GM12878 (cell line): Measurements from ENCODE around the gene RPL9. TPM values are rescaled to one million over a fixed set of nuclear protein-coding genes. Genes with fewer than 3 reads are reported as not detected.

Experiments
- ASH2L ChIP-seq: fragments of 300-600, 200-600 bp; sonication (generic); IDR thresholded peaks from 2 replicates; pipeline ENCODE4 v1.6.1; 2017; ENCODE audit warnings: low read depth, mild to moderate bottlenecking, borderline replicate concordance
- BACH1 ChIP-seq: fragments of 450-650 bp; IDR thresholded peaks from 2 replicates; pipeline ENCODE4 v1.6.1; 2017; ENCODE audit warnings: mild to moderate bottlenecking, borderline replicate concordance
- BHLHE40 ChIP-seq, 2 experiments: fragments of 450-650 bp in 1 of 2; IDR thresholded peaks; 2 replicates each; pipeline ENCODE4 v1.6.1; 2011 to 2017; ENCODE audit warnings: low read depth in 2 of 2, borderline replicate concordance in 1 of 2, improper control_type of control experiment in 1 of 2, low read length in 1 of 2, mild to moderate bottlenecking in 1 of 2
- CREB1 ChIP-seq: IDR thresholded peaks from 2 replicates; pipeline ENCODE4 v1.6.1; 2012; ENCODE audit warnings: low read depth, mild to moderate bottlenecking, inconsistent platforms
- CTCF ChIP-seq, 3 experiments: IDR thresholded peaks in 2 of 3; conservative IDR thresholded peaks in 1 of 3; 2 replicates each; pipeline ENCODE4 v1.5.1; 2011; ENCODE audit warnings: low read depth in 3 of 3, low read length in 3 of 3, mild to moderate bottlenecking in 3 of 3, control low read depth in 2 of 3, moderate library complexity in 2 of 3, inconsistent platforms in 1 of 3, mixed read lengths in 1 of 3; ENCODE audit not compliant: control insufficient read depth in 2 of 3, insufficient read depth in 1 of 3; ENCODE audit errors: extremely low read depth in 1 of 3
- E4F1 ChIP-seq: fragments of 450-650 bp; IDR thresholded peaks from 2 replicates; pipeline ENCODE4 v1.6.1; 2018; ENCODE audit warnings: borderline replicate concordance, mild to moderate bottlenecking; ENCODE audit not compliant: partially characterized antibody
- FOXM1 ChIP-seq: IDR thresholded peaks from 2 replicates; pipeline ENCODE4 v1.6.1; 2012; ENCODE audit warnings: low read depth, mild to moderate bottlenecking, inconsistent platforms, low read length, moderate library complexity
- IKZF1 ChIP-seq: fragments of 450-650 bp; conservative IDR thresholded peaks from 2 replicates; pipeline ENCODE4 v1.6.1; 2017; ENCODE audit warnings: antibody characterized with exemption, mild to moderate bottlenecking
- KDM1A ChIP-seq: fragments of 200-600 bp; sonication (generic); IDR thresholded peaks from 2 replicates; pipeline ENCODE4 v1.6.1; 2016; ENCODE audit warnings: borderline replicate concordance
- LARP7 ChIP-seq: fragments of 450-650 bp; IDR thresholded peaks from 2 replicates; pipeline ENCODE4 v1.6.1; 2017; ENCODE audit warnings: mild to moderate bottlenecking
- MEF2A ChIP-seq: IDR thresholded peaks from 2 replicates; pipeline ENCODE4 v1.6.1; 2011; ENCODE audit warnings: low read depth, mild to moderate bottlenecking, low read length, moderate library complexity; ENCODE audit not compliant: insufficient read depth
- NBN ChIP-seq: fragments of 450-650 bp; IDR thresholded peaks from 2 replicates; pipeline ENCODE4 v1.6.1; 2016
- NR2C1 ChIP-seq: fragments of 450-650 bp; IDR thresholded peaks from 2 replicates; pipeline ENCODE4 v1.6.1; 2017; ENCODE audit warnings: antibody characterized with exemption, mild to moderate bottlenecking, moderate library complexity
- NRF1 ChIP-seq: conservative IDR thresholded peaks from 2 replicates; pipeline ENCODE4 v1.6.1; 2011; ENCODE audit warnings: mild to moderate bottlenecking, low read depth, low read length, improper control_type of control experiment
- POLR2A ChIP-seq: IDR thresholded peaks from 2 replicates; pipeline ENCODE4 v1.6.1; 2011; ENCODE audit warnings: low read depth, mild to moderate bottlenecking, low read length
- POLR2AphosphoS5 ChIP-seq: IDR thresholded peaks from 2 replicates; pipeline ENCODE4 v1.6.1; 2011; ENCODE audit warnings: mild to moderate bottlenecking, low read length, inconsistent platforms
- POU2F2 ChIP-seq: IDR thresholded peaks from 3 replicates; pipeline ENCODE4 v1.6.1; 2011; ENCODE audit warnings: low read depth, mild to moderate bottlenecking, low read length, borderline replicate concordance
- RB1 ChIP-seq: fragments of 450-650 bp; formaldehyde crosslinking; IDR thresholded peaks from 2 replicates; pipeline ENCODE4 v1.6.1; 2017; ENCODE audit warnings: mild to moderate bottlenecking, borderline replicate concordance
- RELB ChIP-seq: fragments of 450-650 bp; IDR thresholded peaks from 2 replicates; pipeline ENCODE4 v1.6.1; 2017; ENCODE audit warnings: low read depth, mild to moderate bottlenecking, moderate library complexity
- SMARCA5 ChIP-seq: fragments of 450-650 bp; IDR thresholded peaks from 2 replicates; pipeline ENCODE4 v1.6.1; 2017; ENCODE audit warnings: mild to moderate bottlenecking
- YBX1 ChIP-seq: fragments of 450-650 bp; IDR thresholded peaks from 2 replicates; pipeline ENCODE4 v1.6.1; 2016; ENCODE audit warnings: antibody characterized with exemption
- ZBTB33 ChIP-seq: fragments of 450-650 bp; IDR thresholded peaks from 2 replicates; pipeline ENCODE4 v1.6.1; 2017; ENCODE audit warnings: mild to moderate bottlenecking
- ZNF622 ChIP-seq: fragments of 450-650 bp; IDR thresholded peaks from 2 replicates; pipeline ENCODE4 v1.6.1; 2017; ENCODE audit warnings: mild to moderate bottlenecking, inconsistent platforms
- polyA plus RNA-seq, 11 experiments: library from polyadenylated mRNA; depleted of rRNA in 4 of 11; unstranded in 6 of 11; stranded (reverse) in 5 of 11; fragments of >200 nt; fragmentation: Nextera tagmentation in 4 of 11; fragmentation: Illumina TruSeq in 1 of 11; extraction: Ambion mirVana in 4 of 11; extraction: Trizol in 1 of 11; gene quantifications; 1 replicate in 1 of 11; 2 replicates in 10 of 11; pipeline versions ENCODE4 v1.2.1 to v1.2.3, GENCODE V29; 2011 to 2016; ENCODE audit warnings: inconsistent platforms in 2 of 11, missing spikeins in 2 of 11, low read depth in 1 of 11
- total RNA-seq, 4 experiments: library from RNA; depleted of rRNA in 3 of 4; stranded (reverse); fragments of >200 nt in 3 of 4; fragmentation: Illumina TruSeq in 1 of 4; extraction: Trizol in 1 of 4; gene quantifications; 2 replicates each; pipeline versions ENCODE4 v1.2.1 to v1.2.3, GENCODE V29; 2013 to 2021

RPL9 gene
- total and polyA plus RNA-seq, 10 of the 15 experiments (the other 5 are each of a cell fraction or from before 2014, with no cell fraction given): 1,006 to 4,767 (median 2,910) TPM

- peak; percentile 87 for TF ChIP-seq RELB
- TF ChIP-seq NRF1: no peak
- TF ChIP-seq POLR2A: peak; percentile 68
- TF ChIP-seq FOXM1: 0 out of 2 replicates have a peak, but pooled peaks have one; percentile 15
- TF ChIP-seq E4F1: peak; percentile 10
- peak; percentile 48; the same call in 1 of the 2 replicates for TF ChIP-seq NBN
- peak; percentile 25; the same call in 1 of the 3 replicates for TF ChIP-seq POU2F2
- peak; percentile 60 to 85; a peak in 3 of 4 replicates for TF ChIP-seq BHLHE40 (IDR thresholded peaks at IDR 0.05; ENCODE audit: borderline replicate concordance in 1 of 2, low read depth in 2 of 2, low read length in 1 of 2)
- TF ChIP-seq NR2C1: peak; percentile 15; the same call in 1 of the 2 replicates
- peak; percentile 62; the same call in 1 of the 2 replicates for TF ChIP-seq CREB1
- no peak for TF ChIP-seq YBX1
- TF ChIP-seq ZBTB33: peak; percentile 56; the same call in 1 of the 2 replicates
- peak; percentile 50; the same call in 1 of the 2 replicates for TF ChIP-seq BACH1
- 0 out of 2 replicates have a peak, but pooled peaks have one; percentile 39 for TF ChIP-seq LARP7
- 0 out of 2 replicates have a peak, but pooled peaks have one; percentile 9 for TF ChIP-seq SMARCA5
- TF ChIP-seq KDM1A: no peak
- no peak for TF ChIP-seq ZNF622
- peak; percentile 35 to 52 (median 39); a peak in 4 of 6 replicates for TF ChIP-seq CTCF (IDR thresholded peaks at IDR 0.05 in 2 of 3, conservative IDR thresholded peaks at IDR 0.05 in 1 of 3; ENCODE audit: control insufficient read depth in 2 of 3, extremely low read depth in 1 of 3, insufficient read depth in 1 of 3, low read depth in 3 of 3, low read length in 3 of 3)
- TF ChIP-seq RB1: peak; percentile 28; the same call in 1 of the 2 replicates
- peak; percentile 38; the same call in 1 of the 2 replicates for TF ChIP-seq POLR2AphosphoS5
- TF ChIP-seq ASH2L: no peak
- peak; percentile 64 for TF ChIP-seq IKZF1
- 0 out of 2 replicates have a peak, but pooled peaks have one; percentile 24 for TF ChIP-seq MEF2A
Observed at GRCh38 chr4:39446842-39447573, 11.7 kb downstream of the RPL9 start (continued).
